HG03103 (cell line): ENCODE measurements around the gene CPM.
"Not testable (repeated sequence)": the region's sequence is repeated elsewhere in the genome, so short reads cannot be mapped to it uniquely, and the experiment has no call there.

Experiments used
- ATAC-seq: cut with Tn5 transposase; IDR thresholded peaks from one replicate; pipeline ENCODE4 v1.9.1; 2021; ENCODE audit warnings: low read depth; ENCODE audit not compliant: unreplicated experiment

CPM gene

DNA sequence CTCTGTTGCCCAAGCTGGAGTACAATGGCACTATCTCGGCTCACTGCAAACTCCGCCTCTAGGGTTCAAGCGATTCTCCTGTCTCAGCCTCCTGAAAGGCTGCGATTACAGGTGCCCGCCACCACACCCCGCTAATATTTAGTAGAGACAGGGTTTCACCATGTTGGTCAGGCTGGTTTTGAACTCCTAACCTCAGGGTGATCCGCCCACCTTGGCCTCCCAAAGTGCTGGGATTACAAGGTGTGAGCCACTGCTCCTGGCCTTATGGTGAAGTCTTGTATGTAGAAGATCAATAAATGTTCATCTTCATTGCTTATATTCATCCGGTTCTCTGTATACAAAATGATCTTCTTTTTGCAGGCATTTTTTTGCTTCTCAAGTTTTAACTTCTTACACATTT, 77.2 kb downstream of the CPM start:
- ATAC-seq: no peak

DNA sequence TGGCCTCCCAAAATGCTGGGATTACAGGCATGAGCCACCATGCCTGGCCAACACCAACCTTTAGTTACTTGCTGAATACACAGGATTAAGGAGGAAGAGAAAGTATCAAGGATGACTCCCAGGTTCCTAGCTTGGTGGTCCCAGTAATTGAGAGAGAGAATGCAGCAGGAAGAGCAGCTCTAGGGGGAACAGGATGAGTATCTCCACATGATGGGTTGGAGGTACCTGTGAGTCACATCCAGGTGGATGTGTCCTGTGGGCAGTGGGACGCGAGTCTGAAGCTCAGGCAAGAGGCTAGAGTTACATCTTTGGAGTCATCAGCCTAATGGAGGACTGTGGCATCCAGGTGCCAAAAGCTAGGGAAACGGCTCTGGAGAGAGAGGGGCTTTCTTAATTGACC, 77.9 kb downstream of the CPM start:
- ATAC-seq: no peak

DNA sequence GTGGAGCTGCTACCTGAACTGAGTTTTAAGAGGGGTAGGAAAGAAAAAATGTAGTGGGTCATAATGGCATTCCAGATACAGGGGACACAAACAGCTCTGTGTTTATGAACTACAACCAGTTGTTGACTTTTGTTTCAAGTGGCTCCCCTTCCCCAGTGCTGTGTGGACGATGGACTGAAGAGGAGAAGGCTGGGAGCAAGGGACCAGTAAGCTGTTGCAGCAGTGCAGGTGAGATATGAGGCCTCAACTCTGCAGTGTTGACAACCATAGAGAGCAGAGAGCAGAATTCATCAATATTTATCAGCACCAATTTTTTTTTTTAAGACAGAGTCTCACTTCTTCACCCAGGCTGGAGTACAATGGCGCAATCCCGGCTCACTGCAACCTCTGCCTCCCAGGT, 78.4 kb downstream of the CPM start:
- no peak for ATAC-seq

DNA sequence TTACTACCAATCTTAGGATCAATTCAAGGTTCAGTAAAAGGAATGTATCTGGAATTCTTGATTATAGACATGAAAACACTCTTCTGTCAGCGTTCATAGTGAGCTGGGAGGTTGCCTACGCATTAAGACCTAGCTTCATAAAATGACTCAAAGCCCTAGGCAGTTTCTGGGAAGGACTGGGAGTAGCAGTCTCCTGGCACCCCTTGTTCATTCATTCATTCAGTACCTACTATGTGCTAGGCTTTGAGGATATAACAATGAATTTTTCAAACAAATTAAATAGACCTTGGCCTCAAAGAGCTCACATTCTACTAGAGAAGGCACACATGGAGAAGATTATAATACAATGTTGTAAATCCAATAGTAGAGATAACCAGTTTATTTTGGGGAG, 78.9 kb downstream of the CPM start:
- ATAC-seq: no peak

DNA sequence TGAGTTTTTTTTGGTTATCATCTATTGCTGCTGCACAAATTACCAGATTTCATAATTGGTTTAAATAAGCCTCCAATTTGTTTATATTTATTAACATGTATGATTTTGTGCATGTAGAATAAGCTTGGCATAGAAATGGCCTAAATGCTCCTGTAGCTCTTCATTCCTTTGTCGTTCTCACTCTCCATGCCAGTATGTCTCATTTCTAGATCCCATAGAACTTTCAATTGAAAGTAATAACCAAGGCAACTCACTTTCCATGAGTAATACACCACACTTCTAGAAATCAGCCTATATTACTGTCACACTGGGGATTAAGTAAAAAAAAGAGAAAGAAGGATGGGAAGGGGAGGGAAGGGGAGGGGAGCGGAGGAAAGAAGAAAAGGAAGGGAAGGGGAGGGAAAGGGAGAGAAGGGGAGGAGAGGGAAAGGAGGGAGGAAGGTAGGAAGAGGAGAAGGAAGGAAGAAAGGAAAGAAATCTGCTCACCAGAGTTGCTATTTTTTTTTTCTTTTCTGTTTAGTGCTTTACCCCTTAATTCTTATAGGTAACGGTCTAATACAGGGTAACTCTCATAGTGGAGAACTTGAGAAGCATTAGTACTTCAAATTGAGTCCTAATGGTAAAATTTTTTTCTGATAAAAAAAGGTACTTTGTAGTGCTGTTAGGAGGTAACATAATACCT, 79.4 kb downstream of the CPM start:
- ATAC-seq: no peak

DNA sequence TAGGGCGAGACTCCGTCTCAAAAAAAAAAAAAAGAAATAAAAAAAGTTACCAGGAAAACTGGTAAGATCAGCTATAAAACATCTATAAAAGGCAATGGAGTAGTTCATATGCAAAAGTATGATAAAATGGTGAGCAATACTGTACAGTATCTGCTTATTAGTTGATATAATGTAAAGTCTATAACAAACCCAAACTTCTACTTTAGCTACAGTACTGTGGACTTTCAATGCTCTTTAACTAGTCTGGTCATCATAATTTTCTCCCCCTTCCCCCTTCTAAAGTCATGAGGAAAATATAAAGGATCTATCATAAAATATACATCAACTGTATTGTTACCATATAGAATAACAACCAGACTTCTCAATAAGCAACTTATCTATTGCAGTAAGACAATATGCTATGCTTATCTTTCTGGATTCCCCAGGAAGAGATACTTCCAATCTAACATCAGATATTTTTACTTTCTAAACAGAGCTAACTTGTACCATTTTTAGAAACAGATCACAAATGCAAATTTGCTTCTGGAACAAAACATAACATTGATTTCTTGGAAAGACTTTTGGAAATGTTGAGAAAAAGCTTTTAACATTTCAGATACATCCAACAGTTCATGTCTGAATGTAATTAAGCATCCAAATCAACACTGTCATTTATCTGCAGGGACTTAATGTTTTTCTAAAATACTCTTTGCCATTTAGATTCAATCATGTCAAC, 81.2 kb downstream of the CPM start:
- no peak for ATAC-seq

DNA sequence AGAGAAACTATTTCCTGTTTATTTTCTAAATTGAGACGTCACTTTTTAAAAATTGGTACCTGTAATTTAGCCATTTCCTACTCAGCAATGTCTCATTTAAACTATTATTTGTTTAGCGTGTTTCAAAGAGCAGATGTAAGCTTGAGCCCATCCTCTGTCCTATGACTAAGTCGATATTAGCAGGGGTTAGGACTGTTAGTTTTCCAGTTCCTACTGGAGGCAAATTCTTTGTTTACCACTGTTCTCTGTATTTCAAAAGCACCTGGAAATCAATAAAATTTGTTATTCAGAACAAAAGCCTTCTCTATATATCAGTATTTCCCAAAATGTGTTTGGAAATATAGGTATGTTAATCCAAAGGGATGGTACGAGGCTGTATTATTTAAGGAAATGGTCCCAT, 82.6 kb downstream of the CPM start:
- ATAC-seq: no peak

DNA sequence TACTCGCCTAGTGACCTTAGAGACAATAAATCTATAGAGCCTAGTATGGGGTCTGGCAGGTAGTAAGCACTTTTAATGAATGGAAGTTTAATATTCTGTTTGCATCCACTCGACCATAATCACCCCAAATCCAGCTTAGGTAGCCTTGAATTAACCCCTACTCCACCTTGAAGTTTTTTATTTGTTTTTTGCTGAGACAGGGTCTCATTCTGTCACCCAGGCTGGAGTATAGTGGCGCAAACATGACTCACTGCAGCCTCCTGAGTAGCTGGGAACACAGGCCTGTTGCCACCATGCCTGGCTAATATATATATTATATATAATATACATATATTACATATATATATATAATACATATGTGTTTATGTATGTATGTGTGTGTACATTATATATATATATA, 86.2 kb downstream of the CPM start:
- no peak for ATAC-seq

DNA sequence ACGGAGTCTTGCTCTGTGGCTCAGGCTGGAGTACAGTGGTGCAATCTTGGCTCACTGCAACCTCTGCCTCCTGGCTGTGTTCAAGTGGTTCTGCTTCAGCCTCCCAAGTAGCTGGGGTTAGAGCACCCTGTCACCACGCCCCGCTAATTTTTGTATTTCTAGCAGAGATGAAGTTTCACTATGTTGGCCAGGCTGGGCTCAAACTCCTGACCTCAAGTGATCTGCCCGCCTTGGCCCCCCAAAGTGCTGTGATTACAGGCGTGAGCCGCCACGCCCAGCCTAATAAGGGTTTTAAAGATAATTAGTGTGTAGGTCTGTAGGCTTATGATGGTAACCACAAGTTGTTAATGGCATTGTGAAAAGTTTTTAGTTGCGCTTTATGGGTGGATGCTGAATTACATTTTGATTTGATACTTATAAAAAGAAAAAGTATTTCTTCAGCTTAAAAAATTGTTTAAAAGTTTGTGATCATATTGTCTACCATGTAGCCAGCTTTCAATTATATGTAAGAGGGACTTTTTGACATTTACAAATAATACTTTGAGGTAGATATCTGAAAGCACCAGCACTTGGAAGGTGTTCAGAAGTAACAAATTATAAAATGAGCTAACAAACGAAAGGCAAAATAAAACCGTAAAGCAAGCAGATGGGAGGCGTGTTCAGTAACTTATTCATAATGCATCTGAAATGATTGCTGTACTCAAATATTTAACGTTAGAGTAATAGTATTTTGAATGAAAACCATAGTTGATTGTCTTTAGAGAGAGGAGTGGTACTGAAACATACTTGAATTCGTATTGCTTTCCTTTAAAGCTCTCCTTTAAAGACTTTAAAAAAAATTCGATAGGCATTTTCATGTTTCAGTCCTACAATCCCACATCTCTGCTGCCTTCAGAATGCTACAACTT, 87.9 kb downstream of the CPM start:
- no peak for ATAC-seq

DNA sequence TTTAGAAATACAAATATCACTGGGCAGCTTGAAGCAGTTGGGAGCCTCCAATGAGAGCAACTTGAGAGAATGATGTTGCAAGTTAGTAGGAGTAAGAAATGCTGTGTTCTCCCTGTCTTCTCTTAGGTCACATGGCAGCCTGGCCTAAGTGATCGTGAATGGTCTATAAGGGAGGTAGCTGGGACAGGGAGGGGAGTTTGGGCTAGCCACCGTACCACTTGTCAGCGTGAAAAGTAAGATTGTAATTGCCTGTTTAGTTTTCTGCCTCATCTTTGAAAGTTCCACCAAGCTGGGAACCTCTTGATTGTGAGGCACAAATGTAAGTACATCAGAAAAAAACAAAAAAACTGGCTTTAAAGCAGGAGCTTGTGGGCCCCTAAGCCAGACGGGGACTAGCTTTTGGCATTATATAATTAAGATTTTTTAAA, 88.6 kb downstream of the CPM start:
- no peak for ATAC-seq

DNA sequence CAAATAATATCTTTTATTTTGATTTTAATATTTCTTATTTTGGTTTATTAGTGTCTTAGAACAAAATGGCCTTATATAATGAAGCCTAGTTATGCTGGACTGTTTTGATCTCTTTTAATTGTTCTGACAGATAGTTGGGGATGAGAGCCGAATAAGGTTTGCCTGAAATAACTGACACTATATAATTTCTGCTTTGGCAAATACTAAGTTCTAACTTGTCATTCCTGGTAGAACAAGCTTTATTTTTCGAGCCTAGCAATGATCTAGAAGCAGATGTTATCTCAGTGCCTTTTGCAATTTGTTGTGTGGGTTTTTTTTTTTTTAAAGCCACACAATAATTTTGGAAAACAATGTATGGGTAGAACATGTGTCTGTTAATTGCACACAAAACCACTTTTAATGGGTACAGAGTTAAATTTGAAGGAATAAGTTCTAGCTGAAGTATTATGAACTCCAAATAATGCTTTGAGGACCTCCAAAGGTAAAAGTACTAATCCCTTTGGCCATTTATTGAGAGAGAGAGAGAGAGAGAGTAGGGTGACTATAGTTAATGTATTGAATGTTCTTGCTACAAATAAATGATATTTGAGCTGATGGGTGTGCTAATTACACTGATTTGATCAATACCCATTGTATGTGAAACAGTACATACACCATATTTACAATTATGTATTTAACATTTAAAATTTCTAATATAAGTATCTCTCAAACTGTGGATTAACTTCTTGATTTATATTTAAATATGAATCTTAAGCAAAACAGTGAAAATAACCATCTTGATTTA, 90.0 kb downstream of the CPM start:
- no peak for ATAC-seq

DNA sequence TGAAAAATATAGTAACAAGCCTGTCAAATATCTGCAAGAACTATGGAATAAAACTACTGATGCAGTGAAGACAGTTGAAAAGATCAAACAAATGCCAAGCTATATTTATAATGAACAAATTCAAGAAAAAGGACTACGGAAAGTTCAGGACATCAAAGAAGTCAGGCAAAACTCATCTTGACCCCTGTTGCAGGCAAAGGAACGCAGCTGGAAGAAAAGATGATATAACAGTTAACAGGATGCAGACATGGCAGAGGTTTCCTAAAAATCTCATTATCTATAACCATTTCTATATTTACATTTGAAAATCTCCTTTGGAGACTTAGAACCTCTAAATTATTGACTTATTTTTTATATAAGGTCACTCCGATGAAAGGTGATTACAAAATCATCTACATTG, 90.8 kb downstream of the CPM start:
- no peak for ATAC-seq

DNA sequence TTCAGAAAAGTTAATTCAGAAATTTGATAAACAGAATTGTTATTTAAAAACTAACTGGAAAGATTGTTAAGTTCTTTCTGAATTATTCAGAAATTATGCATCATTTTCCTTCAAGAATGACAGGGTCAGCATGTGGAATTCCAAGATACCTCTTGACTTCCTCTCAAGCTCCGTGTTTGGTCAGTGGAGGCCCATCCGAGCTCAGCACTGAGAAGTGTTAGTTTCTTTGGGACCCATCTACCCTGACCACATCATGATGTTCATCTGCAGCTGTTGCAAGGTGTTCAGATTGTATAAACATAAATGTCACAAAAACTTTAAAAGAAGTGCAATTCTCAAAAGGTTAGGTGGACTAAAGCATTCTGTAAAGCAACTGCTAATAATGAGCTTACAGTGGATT, 91.3 kb downstream of the CPM start:
- ATAC-seq: no peak

DNA sequence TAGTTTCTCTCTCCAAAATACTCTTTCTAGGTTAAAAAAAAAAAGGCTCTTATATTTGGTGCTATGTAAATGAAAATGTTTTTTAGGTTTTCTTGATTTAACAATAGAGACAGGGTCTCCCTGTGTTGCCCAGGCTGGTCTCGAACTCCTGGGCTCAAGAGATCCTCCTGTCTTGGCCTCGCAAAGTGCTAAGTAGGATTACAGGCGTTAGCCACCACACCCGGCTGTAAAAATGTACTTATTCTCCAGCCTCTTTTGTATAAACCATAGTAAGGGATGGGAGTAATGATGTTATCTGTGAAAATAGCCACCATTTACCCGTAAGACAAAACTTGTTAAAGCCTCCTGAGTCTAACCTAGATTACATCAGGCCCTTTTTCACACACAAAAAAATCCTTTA, 91.8 kb downstream of the CPM start:
- ATAC-seq: not testable (repeated sequence)

DNA sequence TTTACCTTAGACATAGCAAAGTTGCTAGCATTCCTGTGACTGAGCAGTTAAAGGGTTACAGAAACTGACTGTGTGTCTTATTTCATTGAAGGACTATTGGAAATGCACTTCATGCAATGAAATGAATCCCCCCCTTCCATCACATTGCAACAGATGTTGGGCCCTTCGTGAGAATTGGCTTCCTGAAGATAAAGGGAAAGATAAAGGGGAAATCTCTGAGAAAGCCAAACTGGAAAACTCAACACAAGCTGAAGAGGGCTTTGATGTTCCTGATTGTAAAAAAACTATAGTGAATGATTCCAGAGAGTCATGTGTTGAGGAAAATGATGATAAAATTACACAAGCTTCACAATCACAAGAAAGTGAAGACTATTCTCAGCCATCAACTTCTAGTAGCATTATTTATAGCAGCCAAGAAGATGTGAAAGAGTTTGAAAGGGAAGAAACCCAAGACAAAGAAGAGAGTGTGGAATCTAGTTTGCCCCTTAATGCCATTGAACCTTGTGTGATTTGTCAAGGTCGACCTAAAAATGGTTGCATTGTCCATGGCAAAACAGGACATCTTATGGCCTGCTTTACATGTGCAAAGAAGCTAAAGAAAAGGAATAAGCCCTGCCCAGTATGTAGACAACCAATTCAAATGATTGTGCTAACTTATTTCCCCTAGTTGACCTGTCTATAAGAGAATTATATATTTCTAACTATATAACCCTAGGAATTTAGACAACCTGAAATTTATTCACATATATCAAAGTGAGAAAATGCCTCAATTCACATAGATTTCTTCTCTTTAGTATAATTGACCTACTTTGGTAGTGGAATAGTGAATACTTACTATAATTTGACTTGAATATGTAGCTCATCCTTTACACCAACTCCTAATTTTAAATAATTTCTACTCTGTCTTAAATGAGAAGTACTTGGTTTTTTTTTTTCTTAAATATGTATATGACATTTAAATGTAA, 93.5 kb downstream of the CPM start:
- no peak for ATAC-seq

DNA sequence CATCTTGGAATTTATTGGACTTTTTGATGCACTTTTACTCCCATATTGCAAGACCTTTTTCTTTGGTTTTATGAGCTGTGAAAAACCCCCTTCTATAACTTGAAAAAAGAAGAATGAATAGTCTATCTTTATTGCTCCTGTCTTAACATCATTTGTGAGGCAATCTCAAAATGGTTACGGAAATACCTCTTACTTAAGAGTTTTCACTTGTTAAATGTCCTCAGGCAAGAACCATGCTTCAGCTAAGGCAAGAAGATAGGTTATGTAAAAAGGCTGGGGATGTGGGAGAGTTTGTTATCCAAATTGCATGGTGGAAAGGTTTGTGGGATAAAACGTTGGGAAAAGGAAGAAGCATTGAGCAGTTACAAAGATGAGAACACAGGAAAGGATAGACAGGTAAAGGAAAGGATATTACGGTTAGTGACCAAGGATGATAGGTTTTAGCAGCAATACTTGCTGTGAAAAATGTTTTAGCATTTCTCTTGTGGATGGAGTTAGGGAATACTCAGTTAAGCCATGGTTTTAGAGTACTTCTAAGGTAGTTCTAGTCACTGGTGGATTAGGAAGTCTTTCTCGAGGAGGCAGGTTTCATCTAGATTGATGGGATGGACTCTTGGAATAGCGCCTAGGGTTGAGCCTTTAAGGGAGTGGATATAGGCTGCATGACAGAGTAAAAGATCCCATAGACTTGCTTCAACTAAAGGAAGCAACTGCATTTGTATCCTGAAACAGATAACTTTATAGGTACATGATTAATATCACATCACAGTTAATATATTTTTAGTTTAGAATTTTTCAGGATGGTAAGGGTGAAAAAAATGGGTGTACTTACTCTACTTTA, 94.7 kb downstream of the CPM start:
- ATAC-seq: no peak

DNA sequence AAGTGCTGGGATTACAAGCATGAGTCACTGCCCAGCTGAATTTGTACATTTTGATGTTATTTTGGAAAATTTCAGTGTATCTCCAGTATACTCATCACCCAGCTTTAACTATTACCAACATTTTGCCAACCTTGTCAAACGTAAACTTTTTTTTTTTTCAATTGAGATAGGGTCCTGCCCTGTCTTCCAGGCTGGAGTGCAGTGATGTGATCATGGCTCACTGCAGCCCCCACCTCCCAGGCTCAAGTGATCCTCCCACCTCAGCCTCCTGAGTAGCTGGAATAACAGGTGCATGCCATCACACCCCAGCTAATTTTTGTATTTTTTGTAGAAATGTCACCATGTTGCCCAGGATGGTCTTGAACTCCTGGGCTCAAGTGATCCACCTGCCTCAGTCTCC, 95.8 kb downstream of the CPM start:
- ATAC-seq: no peak

DNA sequence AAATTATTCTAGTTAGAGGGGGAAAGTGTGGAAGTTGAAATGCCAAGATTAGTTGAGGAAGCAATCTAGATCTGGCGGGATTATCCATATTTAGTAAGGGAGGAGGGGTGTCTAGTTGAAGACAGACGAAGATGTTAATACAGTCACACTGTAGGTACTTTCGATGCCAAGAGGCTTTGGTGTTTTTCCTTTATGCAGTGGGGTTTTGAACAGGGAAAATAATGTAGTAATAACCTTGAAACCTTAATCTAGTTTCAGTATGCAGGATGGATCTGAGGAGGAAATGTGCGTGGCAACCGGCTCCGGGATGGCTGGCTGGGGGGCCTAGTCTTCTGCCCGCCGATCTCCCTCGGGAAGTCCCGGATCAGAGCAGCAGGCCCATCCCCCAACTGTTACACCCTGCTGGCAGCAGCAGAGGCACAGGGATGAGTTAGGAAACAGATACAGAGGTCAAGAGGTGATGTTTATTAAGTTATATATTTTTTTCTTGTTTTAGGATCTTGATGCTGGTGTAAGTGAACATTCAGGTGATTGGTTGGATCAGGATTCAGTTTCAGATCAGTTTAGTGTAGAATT, 97.5 kb downstream of the CPM start:
- no peak for ATAC-seq
